ENCODE measurements around the gene SSBP3.

DNA sequence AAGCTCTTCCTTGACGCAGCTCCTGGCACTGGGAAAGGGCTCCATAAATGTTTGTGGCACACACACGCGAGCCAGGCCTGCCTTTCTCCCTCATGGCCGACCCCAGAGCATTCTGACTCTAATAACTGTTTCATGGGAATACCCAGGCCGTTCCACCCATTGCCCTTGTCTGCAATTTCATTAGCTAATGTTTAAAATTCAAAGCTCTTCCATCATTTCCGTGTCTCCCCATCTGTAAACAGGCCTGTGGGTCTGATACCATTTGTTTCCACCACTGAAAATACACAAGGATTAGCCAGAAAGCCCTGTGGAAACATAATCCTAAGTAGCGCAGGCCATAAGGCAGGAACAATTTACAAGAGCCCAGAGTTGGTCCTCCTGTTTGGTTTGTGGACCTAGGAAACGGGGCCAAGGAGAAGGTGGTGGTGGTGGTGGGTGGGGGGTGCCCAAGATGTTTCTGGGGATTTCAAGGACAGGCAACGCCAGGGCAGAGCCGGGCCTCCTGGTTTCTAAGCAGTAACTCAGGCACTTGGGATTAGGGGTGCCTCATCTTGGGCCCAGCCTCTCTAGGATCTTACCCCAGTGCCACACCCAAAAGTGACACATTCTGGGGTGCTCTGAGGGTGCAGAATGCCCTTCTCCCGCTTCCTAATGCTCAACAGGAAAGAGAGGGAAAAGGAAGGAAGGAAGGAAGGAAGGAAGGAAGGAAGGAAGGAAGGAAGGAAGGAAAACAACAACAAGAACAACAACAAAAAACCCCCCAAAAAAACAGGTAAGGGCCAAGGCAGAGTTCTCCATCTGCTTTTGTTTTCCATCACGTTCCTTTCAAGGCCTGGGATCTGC, 79.4 kb downstream of the SSBP3 start:
- TF ChIP-seq EZH2phosphoT487 (IDR thresholded peaks at IDR 0.05; ENCODE audit: low read depth) (no peak), CTCF (IDR thresholded peaks at IDR 0.05; ENCODE audit: low read depth, low read length) (no peak)
